GM12878 (cell line): ENCODE results near the gene C16orf46. TPM values are rescaled to one million over a fixed set of nuclear protein-coding genes. Genes with fewer than 3 reads are reported as not detected.

ENCODE experiments used
- polyA plus RNA-seq, 11 experiments: library from polyadenylated mRNA; depleted of rRNA in 4 of 11; unstranded in 6 of 11; stranded (reverse) in 5 of 11; fragments of >200 nt; fragmentation: Nextera tagmentation in 4 of 11; fragmentation: Illumina TruSeq in 1 of 11; extraction: Ambion mirVana in 4 of 11; extraction: Trizol in 1 of 11; gene quantifications; 1 replicate in 1 of 11; 2 replicates in 10 of 11; pipeline versions ENCODE4 v1.2.1 to v1.2.3, GENCODE V29; 2011 to 2016; ENCODE audit warnings: inconsistent platforms in 2 of 11, missing spikeins in 2 of 11, low read depth in 1 of 11
- small RNA-seq: library from RNA; depleted of rRNA; stranded (forward); fragments of <200 nt; gene quantifications from one replicate; pipeline ENCODE3, GENCODE V24; 2014
- total RNA-seq, 4 experiments: library from RNA; depleted of rRNA in 3 of 4; stranded (reverse); fragments of >200 nt in 3 of 4; fragmentation: Illumina TruSeq in 1 of 4; extraction: Trizol in 1 of 4; gene quantifications; 2 replicates each; pipeline versions ENCODE4 v1.2.1 to v1.2.3, GENCODE V29; 2013 to 2021

Gene C16orf46
- total and polyA plus RNA-seq, 10 of the 15 experiments (the other 5 are each of a cell fraction or from before 2014, with no cell fraction given), result 0.04 to 0.46 (median 0.14) TPM; not detected in 6

Small RNA genes lying within 50 kb of the gene (small RNA-seq; reads per million reads assigned to genes)
- gene AC092718.3 (not detected), gene RNU6-1191P (not detected)

Other genes with a start within 250 kb of the C16orf46 start
- 87.8 and 104 TPM in 2 replicates for gene CMC2, start 70.4 kb downstream of the C16orf46 start, total RNA-seq (2014; rRNA removed)
- 62.5 and 62.8 TPM in 2 replicates for gene CMC2, start 70.4 kb downstream of the C16orf46 start, total RNA-seq (2014; rRNA removed; fragmentation: Illumina TruSeq; extraction: Trizol)
- 79.8 and 87.8 TPM in 2 replicates for gene CMC2, start 70.4 kb downstream of the C16orf46 start, total RNA-seq (2021)
- gene CMC2, start 70.4 kb downstream of the C16orf46 start, polyA plus RNA-seq (2011; rRNA removed), result 236 and 293 TPM in 2 replicates
- gene CMC2, start 70.4 kb downstream of the C16orf46 start, polyA plus RNA-seq (2014; fragmentation: Illumina TruSeq; extraction: Trizol), result 86.8 and 93.5 TPM in 2 replicates
- gene CMC2, start 70.4 kb downstream of the C16orf46 start, polyA plus RNA-seq (2014; fragmentation: Nextera tagmentation; extraction: Ambion mirVana), result 100 to 1,000 TPM; 248 to 251 TPM
- 97.1 and 117 TPM in 2 replicates for gene CMC2, start 70.4 kb downstream of the C16orf46 start, polyA plus RNA-seq (2014; rRNA removed)
- 100 to 1,000 TPM; 217 to 223 TPM for gene CMC2, start 70.4 kb downstream of the C16orf46 start, polyA plus RNA-seq (2016; fragmentation: Nextera tagmentation; extraction: Ambion mirVana)
- gene CENPN, start 70.0 kb downstream of the C16orf46 start, total RNA-seq (2014; rRNA removed), result 39.8 and 40.2 TPM in 2 replicates
- 48.8 and 49.8 TPM in 2 replicates for gene CENPN, start 70.0 kb downstream of the C16orf46 start, total RNA-seq (2014; rRNA removed; fragmentation: Illumina TruSeq; extraction: Trizol)
- gene CENPN, start 70.0 kb downstream of the C16orf46 start, total RNA-seq (2021), result 43.7 and 44.6 TPM in 2 replicates
- gene CENPN, start 70.0 kb downstream of the C16orf46 start, polyA plus RNA-seq (2011; rRNA removed), result 63.9 and 97.4 TPM in 2 replicates
- 68.9 and 76.4 TPM in 2 replicates for gene CENPN, start 70.0 kb downstream of the C16orf46 start, polyA plus RNA-seq (2014; fragmentation: Illumina TruSeq; extraction: Trizol)
- 100 to 1,000 TPM; 134 to 143 TPM for gene CENPN, start 70.0 kb downstream of the C16orf46 start, polyA plus RNA-seq (2014; fragmentation: Nextera tagmentation; extraction: Ambion mirVana)
- gene CENPN, start 70.0 kb downstream of the C16orf46 start, polyA plus RNA-seq (2014; rRNA removed), result 31.2 and 74.1 TPM in 2 replicates
- gene CENPN, start 70.0 kb downstream of the C16orf46 start, polyA plus RNA-seq (2016; fragmentation: Nextera tagmentation; extraction: Ambion mirVana), result 10 to 100 TPM; 64.8 to 73.7 TPM
- 23.5 and 24.6 TPM in 2 replicates for gene ATMIN, start 41.4 kb downstream of the C16orf46 start, total RNA-seq (2014; rRNA removed)
- gene ATMIN, start 41.4 kb downstream of the C16orf46 start, total RNA-seq (2014; rRNA removed; fragmentation: Illumina TruSeq; extraction: Trizol), result 25.6 and 28.9 TPM in 2 replicates
- gene ATMIN, start 41.4 kb downstream of the C16orf46 start, total RNA-seq (2021), result 17.8 and 21.9 TPM in 2 replicates
- gene ATMIN, start 41.4 kb downstream of the C16orf46 start, polyA plus RNA-seq (2011; rRNA removed), result 25.8 and 26.4 TPM in 2 replicates
- 25.9 and 34.2 TPM in 2 replicates for gene ATMIN, start 41.4 kb downstream of the C16orf46 start, polyA plus RNA-seq (2014; fragmentation: Illumina TruSeq; extraction: Trizol)
- 1 to 10 TPM; 5.2 to 8.7 TPM for gene ATMIN, start 41.4 kb downstream of the C16orf46 start, polyA plus RNA-seq (2014; fragmentation: Nextera tagmentation; extraction: Ambion mirVana)
- gene ATMIN, start 41.4 kb downstream of the C16orf46 start, polyA plus RNA-seq (2014; rRNA removed), result 14.3 and 14.7 TPM in 2 replicates
- 1 to 10 TPM; 7.1 to 8.3 TPM for gene ATMIN, start 41.4 kb downstream of the C16orf46 start, polyA plus RNA-seq (2016; fragmentation: Nextera tagmentation; extraction: Ambion mirVana)
- 23.9 and 27.0 TPM in 2 replicates for gene GCSH, start 19.2 kb upstream of the C16orf46 start, total RNA-seq (2014; rRNA removed)
- 38.9 and 44.3 TPM in 2 replicates for gene GCSH, start 19.2 kb upstream of the C16orf46 start, total RNA-seq (2014; rRNA removed; fragmentation: Illumina TruSeq; extraction: Trizol)
- gene GCSH, start 19.2 kb upstream of the C16orf46 start, total RNA-seq (2021), result 27.1 and 30.9 TPM in 2 replicates
- gene GCSH, start 19.2 kb upstream of the C16orf46 start, polyA plus RNA-seq (2011; rRNA removed), result 27.3 and 55.1 TPM in 2 replicates
- 47.6 and 60.6 TPM in 2 replicates for gene GCSH, start 19.2 kb upstream of the C16orf46 start, polyA plus RNA-seq (2014; fragmentation: Illumina TruSeq; extraction: Trizol)
- 10 to 100 TPM; 14.7 to 40.2 TPM for gene GCSH, start 19.2 kb upstream of the C16orf46 start, polyA plus RNA-seq (2014; fragmentation: Nextera tagmentation; extraction: Ambion mirVana)
- gene GCSH, start 19.2 kb upstream of the C16orf46 start, polyA plus RNA-seq (2014; rRNA removed), result 38.3 TPM in 2 replicates
- 100 to 1,000 TPM in 1 of 2 experiments, 10 to 100 TPM in 1; 98.5 to 108 TPM for gene GCSH, start 19.2 kb upstream of the C16orf46 start, polyA plus RNA-seq (2016; fragmentation: Nextera tagmentation; extraction: Ambion mirVana)
- gene BCO1, start 161.5 kb upstream of the C16orf46 start, total RNA-seq (2014; rRNA removed), result not detected in 2 replicates
- gene BCO1, start 161.5 kb upstream of the C16orf46 start, total RNA-seq (2014; rRNA removed; fragmentation: Illumina TruSeq; extraction: Trizol), result not detected in 2 replicates
- not detected in 2 replicates for gene BCO1, start 161.5 kb upstream of the C16orf46 start, total RNA-seq (2021)
- 0.12 and 0.14 TPM in 2 replicates for gene BCO1, start 161.5 kb upstream of the C16orf46 start, polyA plus RNA-seq (2011; rRNA removed)
- gene BCO1, start 161.5 kb upstream of the C16orf46 start, polyA plus RNA-seq (2014; fragmentation: Illumina TruSeq; extraction: Trizol), result not detected in 2 replicates
- gene BCO1, start 161.5 kb upstream of the C16orf46 start, polyA plus RNA-seq (2014; fragmentation: Nextera tagmentation; extraction: Ambion mirVana), result under 1 TPM; 0.09 to 0.21 TPM
- not detected in 2 replicates for gene BCO1, start 161.5 kb upstream of the C16orf46 start, polyA plus RNA-seq (2014; rRNA removed)
- gene BCO1, start 161.5 kb upstream of the C16orf46 start, polyA plus RNA-seq (2016; fragmentation: Nextera tagmentation; extraction: Ambion mirVana), result not detected
- gene GAN, start 237.7 kb upstream of the C16orf46 start, total RNA-seq (2014; rRNA removed), result 3.4 and 4.0 TPM in 2 replicates
- gene GAN, start 237.7 kb upstream of the C16orf46 start, total RNA-seq (2014; rRNA removed; fragmentation: Illumina TruSeq; extraction: Trizol), result 4.7 and 5.0 TPM in 2 replicates
- gene GAN, start 237.7 kb upstream of the C16orf46 start, total RNA-seq (2021), result 6.6 and 8.4 TPM in 2 replicates
- 3.8 and 4.9 TPM in 2 replicates for gene GAN, start 237.7 kb upstream of the C16orf46 start, polyA plus RNA-seq (2011; rRNA removed)
- 1.4 and 1.6 TPM in 2 replicates for gene GAN, start 237.7 kb upstream of the C16orf46 start, polyA plus RNA-seq (2014; fragmentation: Illumina TruSeq; extraction: Trizol)
- gene GAN, start 237.7 kb upstream of the C16orf46 start, polyA plus RNA-seq (2014; fragmentation: Nextera tagmentation; extraction: Ambion mirVana), result 1 to 10 TPM in 1 of 2 experiments, under 1 TPM in 1; 0.42 to 1.2 TPM
- gene GAN, start 237.7 kb upstream of the C16orf46 start, polyA plus RNA-seq (2014; rRNA removed), result 1.8 and 2.1 TPM in 2 replicates
- 1 to 10 TPM; 2.0 to 3.0 TPM for gene GAN, start 237.7 kb upstream of the C16orf46 start, polyA plus RNA-seq (2016; fragmentation: Nextera tagmentation; extraction: Ambion mirVana)